ENCODE results near the gene JCHAIN. TPM values are rescaled to one million over a fixed set of nuclear protein-coding genes. Genes with fewer than 3 reads are reported as not detected.
"Not testable (repeated sequence)": the region's sequence is repeated elsewhere in the genome, so short reads cannot be mapped to it uniquely, and the experiment has no call there.

JCHAIN gene
- total RNA-seq, 1 experiment from 2014 or later, result 77.5 TPM

- no peak overlapping the region for H3K4me2 ChIP-seq (ENCODE audit: low read depth, low read length, poor library complexity, severe bottlenecking)
- no peaks in the 10 kb centered on the region for H4K20me1 ChIP-seq (ENCODE audit: insufficient read depth, low read depth, low read length)
- no peak overlapping the region for H3K4me3 ChIP-seq (ENCODE audit: low read length)
- no peak overlapping the region for H3K9ac ChIP-seq (ENCODE audit: low read length)
- H3K36me3 ChIP-seq (ENCODE audit: insufficient read depth, low read length), result no peaks in the 10 kb centered on the region
- no peaks in the 10 kb centered on the region for H3K27me3 ChIP-seq (ENCODE audit: low read length)
- H3K9me2 ChIP-seq (replicated peaks; ENCODE audit: insufficient read depth, low read length), result no peaks in the 10 kb centered on the region
- no peak overlapping the region for H2AFZ ChIP-seq (ENCODE audit: low read length)
- peak; percentile 77 for DNase-seq
- no peaks in the 10 kb centered on the region for H3K9me3 ChIP-seq (ENCODE audit: low read length)
- no peaks in the 10 kb centered on the region for H3K79me2 ChIP-seq (ENCODE audit: low read length)
- H3K4me1 ChIP-seq (ENCODE audit: low read length), result 0 out of 2 replicates have a peak, but pooled peaks cover 3% of the 10 kb centered on the region
- no peak overlapping the region for H3K27ac ChIP-seq (ENCODE audit: low read length)
These were observed 14.3 kb downstream of the JCHAIN start for GRCh38 chr4:70651864-70652506.

DNA sequence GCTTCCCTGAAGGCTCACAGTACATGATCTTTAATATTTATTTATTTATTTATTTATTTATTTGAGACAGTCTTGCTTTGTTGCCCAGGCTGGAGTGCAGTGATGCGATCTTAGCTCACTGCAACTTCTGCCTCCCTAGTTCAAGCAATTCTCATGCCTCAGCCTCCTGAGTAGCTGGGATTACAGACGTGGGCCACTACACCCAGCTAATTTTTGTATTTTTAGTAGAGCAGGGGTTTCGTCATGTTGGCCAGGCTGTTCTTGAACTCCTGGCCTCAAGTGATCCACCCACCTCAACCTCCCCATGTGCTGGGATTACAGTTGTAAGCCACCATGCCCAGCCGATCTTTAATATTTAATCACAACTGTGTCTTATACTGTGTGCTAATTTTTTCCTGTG lies 15.6 kb downstream of the JCHAIN start:
- H3K79me2 ChIP-seq (ENCODE audit: low read length); H3K9me3 ChIP-seq (ENCODE audit: low read length); H3K9ac ChIP-seq (ENCODE audit: low read length); H2AFZ ChIP-seq (ENCODE audit: low read length); H3K36me3 ChIP-seq (ENCODE audit: insufficient read depth, low read length); H3K27me3 ChIP-seq (ENCODE audit: low read length); H3K9me2 ChIP-seq (replicated peaks; ENCODE audit: insufficient read depth, low read length); H3K4me2 ChIP-seq (ENCODE audit: low read depth, low read length, poor library complexity, severe bottlenecking); H3K27ac ChIP-seq (ENCODE audit: low read length); H3K4me3 ChIP-seq (ENCODE audit: low read length); H3K4me1 ChIP-seq (ENCODE audit: low read length); DNase-seq; H4K20me1 ChIP-seq (ENCODE audit: insufficient read depth, low read depth, low read length): not testable (repeated sequence)

GRCh38 chr4:70640192-70640591 lies 26.1 kb downstream of the JCHAIN start:
- no peak overlapping the region for H3K4me2 ChIP-seq (ENCODE audit: low read depth, low read length, poor library complexity, severe bottlenecking)

DNA sequence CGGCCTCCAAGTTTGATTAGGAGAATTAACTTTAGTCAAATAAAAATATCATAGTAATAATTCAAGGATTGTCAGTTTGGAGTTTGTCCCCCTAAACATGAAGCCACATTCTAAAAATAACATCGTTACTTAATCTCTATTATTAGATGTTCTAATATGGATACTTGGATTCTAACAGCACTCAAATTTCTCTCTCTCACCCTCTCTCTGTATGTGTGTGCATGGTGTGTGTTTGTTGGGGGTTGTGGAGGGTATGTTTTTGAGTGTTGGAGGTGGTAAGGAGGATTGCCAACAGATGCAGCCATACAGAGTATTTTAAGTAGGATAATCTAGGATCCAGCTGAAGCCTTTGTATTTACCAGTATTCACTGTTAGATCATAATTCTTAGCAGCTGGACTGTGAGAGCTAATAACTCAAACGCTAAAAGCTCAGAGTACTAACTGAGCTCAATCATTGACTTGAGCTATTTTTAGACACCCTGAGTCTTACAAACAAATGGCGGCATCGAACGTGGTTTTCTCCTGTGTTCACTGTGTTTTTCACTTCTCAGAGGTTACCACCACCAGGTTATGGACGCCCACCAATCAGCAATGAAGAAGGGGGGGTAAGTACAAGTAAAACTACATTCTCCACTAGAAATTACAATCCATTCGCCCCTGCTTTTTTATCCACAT lies 28.9 kb downstream of the JCHAIN start:
- H3K4me2 ChIP-seq (ENCODE audit: low read depth, low read length, poor library complexity, severe bottlenecking), result no peak overlapping the region
- no peak overlapping the region for H2AFZ ChIP-seq (ENCODE audit: low read length)

More at GRCh38 chr4:70640192-70640591, 26.1 kb downstream of the JCHAIN start:
- Histone ChIP-seq H3K9me2 (replicated peaks; ENCODE audit: insufficient read depth, low read length) (no peaks in the 10 kb centered on the region), H3K9me3 (ENCODE audit: low read length) (no peaks in the 10 kb centered on the region), H3K27me3 (ENCODE audit: low read length) (no peaks in the 10 kb centered on the region), H3K36me3 (ENCODE audit: insufficient read depth, low read length) (no peaks in the 10 kb centered on the region), H3K4me1 (ENCODE audit: low read length) (no peaks in the 10 kb centered on the region), H3K79me2 (ENCODE audit: low read length) (no peaks in the 10 kb centered on the region), H3K27ac (ENCODE audit: low read length) (no peak overlapping the region), H4K20me1 (ENCODE audit: insufficient read depth, low read depth, low read length) (no peaks in the 10 kb centered on the region), H3K9ac (ENCODE audit: low read length) (no peak overlapping the region), H3K4me3 (ENCODE audit: low read length) (no peak overlapping the region), H2AFZ (ENCODE audit: low read length) (no peak overlapping the region)
- no peak for DNase-seq

GRCh38 chr4:70634482-70634881 lies 31.8 kb downstream of the JCHAIN start:
- H2AFZ ChIP-seq (ENCODE audit: low read length), result no peak overlapping the region
- no peaks in the 10 kb centered on the region for H3K36me3 ChIP-seq (ENCODE audit: insufficient read depth, low read length)

More for the DNA sequence above, 28.9 kb downstream of the JCHAIN start:
- DNase-seq, result no peak
- H3K27ac ChIP-seq (ENCODE audit: low read length), result no peak overlapping the region
- H3K4me3 ChIP-seq (ENCODE audit: low read length), result no peak overlapping the region
- no peak overlapping the region for H3K9ac ChIP-seq (ENCODE audit: low read length)
- H3K79me2 ChIP-seq (ENCODE audit: low read length), result no peaks in the 10 kb centered on the region
- H4K20me1 ChIP-seq (ENCODE audit: insufficient read depth, low read depth, low read length), result no peaks in the 10 kb centered on the region
- H3K36me3 ChIP-seq (ENCODE audit: insufficient read depth, low read length), result no peaks in the 10 kb centered on the region
- no peaks in the 10 kb centered on the region for H3K9me2 ChIP-seq (replicated peaks; ENCODE audit: insufficient read depth, low read length)
- no peaks in the 10 kb centered on the region for H3K9me3 ChIP-seq (ENCODE audit: low read length)
- H3K27me3 ChIP-seq (ENCODE audit: low read length), result no peaks in the 10 kb centered on the region
- no peaks in the 10 kb centered on the region for H3K4me1 ChIP-seq (ENCODE audit: low read length)

DNA sequence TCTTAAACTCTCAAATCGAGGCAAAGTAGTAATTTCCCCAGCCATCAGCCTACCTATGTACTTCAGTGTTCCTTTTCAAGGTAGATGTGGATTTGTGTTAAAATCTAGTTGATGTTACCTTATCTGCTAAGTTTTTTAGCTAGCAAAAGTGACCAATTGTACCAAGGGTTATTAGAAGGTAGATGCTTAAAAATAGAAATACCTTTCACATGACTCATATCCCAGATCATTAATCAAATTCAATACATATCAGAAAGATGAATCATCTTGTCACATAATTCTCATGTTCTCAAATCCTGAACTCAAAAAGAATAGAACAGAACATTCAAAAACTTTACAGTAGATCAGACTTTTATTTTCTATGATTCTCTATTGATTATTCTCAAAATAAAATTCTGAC lies 34.3 kb downstream of the JCHAIN start:
- H3K4me1 ChIP-seq (ENCODE audit: low read length), result no peaks in the 10 kb centered on the region; the same call in 1 of the 2 replicates
- no peaks in the 10 kb centered on the region for H4K20me1 ChIP-seq (ENCODE audit: insufficient read depth, low read depth, low read length)
- no peaks in the 10 kb centered on the region for H3K27me3 ChIP-seq (ENCODE audit: low read length)
- no peak overlapping the region for H3K9ac ChIP-seq (ENCODE audit: low read length)
- H3K4me2 ChIP-seq (ENCODE audit: low read depth, low read length, poor library complexity, severe bottlenecking), result no peak overlapping the region
- DNase-seq, result no peak
- H3K4me3 ChIP-seq (ENCODE audit: low read length), result no peak overlapping the region
- no peaks in the 10 kb centered on the region for H3K9me3 ChIP-seq (ENCODE audit: low read length)
- no peaks in the 10 kb centered on the region for H3K9me2 ChIP-seq (replicated peaks; ENCODE audit: insufficient read depth, low read length)
- no peaks in the 10 kb centered on the region for H3K36me3 ChIP-seq (ENCODE audit: insufficient read depth, low read length)
- no peak overlapping the region for H2AFZ ChIP-seq (ENCODE audit: low read length)
- H3K79me2 ChIP-seq (ENCODE audit: low read length), result no peaks in the 10 kb centered on the region
- no peak overlapping the region for H3K27ac ChIP-seq (ENCODE audit: low read length)

More at GRCh38 chr4:70634482-70634881, 31.8 kb downstream of the JCHAIN start:
- H3K27me3 ChIP-seq (ENCODE audit: low read length), result no peaks in the 10 kb centered on the region
- H3K9me3 ChIP-seq (ENCODE audit: low read length), result no peaks in the 10 kb centered on the region
- no peaks in the 10 kb centered on the region; the same call in 1 of the 2 replicates for H3K4me1 ChIP-seq (ENCODE audit: low read length)
- no peaks in the 10 kb centered on the region for H3K9me2 ChIP-seq (replicated peaks; ENCODE audit: insufficient read depth, low read length)
- H3K27ac ChIP-seq (ENCODE audit: low read length), result no peak overlapping the region
- no peak overlapping the region for H3K9ac ChIP-seq (ENCODE audit: low read length)
- no peak overlapping the region for H3K4me2 ChIP-seq (ENCODE audit: low read depth, low read length, poor library complexity, severe bottlenecking)
- no peaks in the 10 kb centered on the region for H3K79me2 ChIP-seq (ENCODE audit: low read length)
- H4K20me1 ChIP-seq (ENCODE audit: insufficient read depth, low read depth, low read length), result no peaks in the 10 kb centered on the region
- H3K4me3 ChIP-seq (ENCODE audit: low read length), result no peak overlapping the region
- no peak for DNase-seq

DNA sequence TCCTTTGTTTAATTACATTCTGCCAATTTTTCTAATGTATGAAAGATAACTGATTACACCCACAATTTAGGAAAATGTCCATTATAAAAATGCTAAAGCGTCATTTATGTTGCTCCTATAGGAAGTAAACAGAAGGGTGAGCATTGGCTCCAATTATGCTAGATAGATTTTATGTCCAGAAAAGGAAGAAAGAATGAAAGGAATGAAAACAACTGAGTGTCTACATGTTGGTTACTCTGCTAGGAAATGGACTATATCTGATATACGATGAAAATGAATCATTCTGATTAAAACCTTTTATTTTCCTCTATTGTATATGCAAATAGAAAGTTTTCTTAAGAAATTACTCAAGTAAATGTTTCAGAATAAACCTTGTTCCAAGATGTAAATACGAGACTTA lies 36.1 kb downstream of the JCHAIN start:
- Histone ChIP-seq H3K36me3 (ENCODE audit: insufficient read depth, low read length) (no peaks in the 10 kb centered on the region), H3K4me3 (ENCODE audit: low read length) (no peak overlapping the region), H3K4me1 (ENCODE audit: low read length) (no peaks in the 10 kb centered on the region; the same call in 1 of the 2 replicates), H2AFZ (ENCODE audit: low read length) (no peak overlapping the region), H4K20me1 (ENCODE audit: insufficient read depth, low read depth, low read length) (no peaks in the 10 kb centered on the region), H3K79me2 (ENCODE audit: low read length) (no peaks in the 10 kb centered on the region), H3K27me3 (ENCODE audit: low read length) (no peaks in the 10 kb centered on the region), H3K9me3 (ENCODE audit: low read length) (no peaks in the 10 kb centered on the region), H3K9ac (ENCODE audit: low read length) (no peak overlapping the region), H3K9me2 (replicated peaks; ENCODE audit: insufficient read depth, low read length) (no peaks in the 10 kb centered on the region), H3K4me2 (ENCODE audit: low read depth, low read length, poor library complexity, severe bottlenecking) (no peak overlapping the region), H3K27ac (ENCODE audit: low read length) (no peak overlapping the region)
- DNase-seq, result no peak

DNA sequence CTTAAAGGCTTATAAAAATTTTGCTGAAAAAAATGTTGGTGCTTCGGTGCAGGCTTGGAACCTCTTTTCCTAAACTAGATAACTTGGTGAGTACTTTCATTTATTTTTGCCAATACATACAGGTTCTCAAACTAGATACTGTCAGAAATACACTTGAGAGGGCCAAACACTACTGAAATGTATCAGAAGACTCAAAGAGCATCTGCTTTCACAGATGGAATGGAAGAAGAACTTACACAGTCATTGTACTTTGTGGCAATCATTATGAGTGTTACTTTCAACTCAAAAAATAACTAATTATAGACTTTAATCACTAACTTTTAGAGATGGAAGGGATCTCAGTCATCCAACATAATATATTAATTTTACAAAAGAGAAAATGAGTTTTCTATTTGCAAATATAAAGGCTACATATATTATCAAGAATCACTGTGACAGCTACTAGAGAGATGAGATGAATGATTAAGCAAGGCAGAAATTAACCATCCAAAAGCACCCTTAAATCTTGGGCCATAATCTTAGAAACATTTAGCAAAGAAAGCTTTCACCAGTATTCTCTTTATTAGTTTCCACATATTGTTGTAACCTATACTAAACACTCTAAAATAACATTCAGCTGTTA lies 36.7 kb downstream of the JCHAIN start:
- DNase-seq, result no peak
- H2AFZ ChIP-seq (ENCODE audit: low read length), result no peak overlapping the region
- no peaks in the 10 kb centered on the region for H4K20me1 ChIP-seq (ENCODE audit: insufficient read depth, low read depth, low read length)
- H3K4me2 ChIP-seq (ENCODE audit: low read depth, low read length, poor library complexity, severe bottlenecking), result no peak overlapping the region
- H3K27ac ChIP-seq (ENCODE audit: low read length), result no peak overlapping the region
- H3K4me3 ChIP-seq (ENCODE audit: low read length), result no peak overlapping the region
- H3K9ac ChIP-seq (ENCODE audit: low read length), result no peak overlapping the region
- H3K4me1 ChIP-seq (ENCODE audit: low read length), result no peaks in the 10 kb centered on the region; the same call in 1 of the 2 replicates
- no peaks in the 10 kb centered on the region for H3K9me2 ChIP-seq (replicated peaks; ENCODE audit: insufficient read depth, low read length)
- no peaks in the 10 kb centered on the region for H3K36me3 ChIP-seq (ENCODE audit: insufficient read depth, low read length)
- H3K27me3 ChIP-seq (ENCODE audit: low read length), result no peaks in the 10 kb centered on the region
- H3K79me2 ChIP-seq (ENCODE audit: low read length), result no peaks in the 10 kb centered on the region
- H3K9me3 ChIP-seq (ENCODE audit: low read length), result no peaks in the 10 kb centered on the region

Measured in Karpas-422 (cell line).